Measurements from ENCODE around the gene EEF1AKMT2. TPM values are rescaled to one million over a fixed set of nuclear protein-coding genes. Genes with fewer than 3 reads are reported as not detected.
A peak's percentile ranks its signal among the peaks of the same experiment; 100 is the strongest.

EEF1AKMT2 gene
- polyA plus RNA-seq, 1 of the 3 experiments (the other 2 are of a cell fraction), result 14.0 TPM

GRCh38 chr10:124711145-124711544 is 80.5 kb downstream of the EEF1AKMT2 start (continued):
- TF ChIP-seq YY1 (IDR thresholded peaks at IDR 0.05; ENCODE audit: low read depth) (no peak), RAD21 (IDR thresholded peaks at IDR 0.05; ENCODE audit: low read length) (no peak)

DNA sequence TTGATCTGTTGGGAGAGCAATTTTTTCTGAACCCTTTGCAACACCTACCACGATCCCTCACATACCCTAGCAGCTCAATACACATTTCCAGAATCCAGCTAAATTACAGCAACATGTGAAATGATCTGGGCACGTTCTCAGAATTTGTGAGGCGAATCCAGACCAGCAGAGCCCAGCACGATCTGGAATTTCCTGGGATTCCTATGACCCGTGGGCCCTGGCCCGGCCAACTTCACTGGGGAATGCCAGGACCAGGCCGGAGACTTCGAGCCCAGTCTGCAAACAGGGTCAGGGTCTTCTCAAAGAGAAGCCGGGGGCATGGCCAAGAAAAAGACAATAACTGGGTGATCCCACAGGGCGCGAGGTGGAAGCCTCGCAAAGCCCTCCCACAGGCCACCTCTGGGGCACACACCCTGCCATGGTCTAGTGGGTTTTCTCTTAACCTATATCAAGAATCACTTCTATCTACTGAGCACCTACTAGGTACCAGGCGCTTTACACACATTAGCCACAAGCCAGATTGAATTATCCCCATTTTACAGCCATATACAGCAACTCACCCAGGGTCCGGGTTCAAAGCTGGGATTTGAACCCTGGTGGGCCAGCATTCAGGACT is 81.3 kb downstream of the EEF1AKMT2 start:
- H3K9me2 ChIP-seq, result no peaks in the 10 kb centered on the region
- no peak overlapping the region for H3K4me2 ChIP-seq
- H3K79me2 ChIP-seq (ENCODE audit: insufficient read depth), result no peaks in the 10 kb centered on the region; the same call in none of the 2 replicates
- no peak overlapping the region for H3K9ac ChIP-seq
- H4K20me1 ChIP-seq (ENCODE audit: insufficient read depth), result peaks cover 3% of the 10 kb centered on the region; the same call in 1 of the 2 replicates
- no peaks in the 10 kb centered on the region for H3K27me3 ChIP-seq (ENCODE audit: insufficient read depth)
- H3K4me1 ChIP-seq (ENCODE audit: control insufficient read depth in 1 of 2, insufficient read depth in 2 of 2, low read depth in 1 of 2, low read length in 1 of 2), result peaks cover 0 to 47% of the 10 kb centered on the region in 2 experiments; a peak in 3 of 4 replicates
- 83% methylated on average over 8 of the region's 14 CpGs for WGBS (ENCODE audit: low lambda C conversion rate)
- H3K36me3 ChIP-seq (replicated peaks in 1 of 2; ENCODE audit: control insufficient read depth in 1 of 2, insufficient read depth in 2 of 2, low read length in 1 of 2), result peaks cover 0 to 7% of the 10 kb centered on the region in 2 experiments
- H3K4me3 ChIP-seq (ENCODE audit: low read depth in 2 of 2, low read length in 1 of 2), result no peak overlapping the region
- no peak overlapping the region for H2AFZ ChIP-seq (ENCODE audit: low read depth)
- no peaks in the 10 kb centered on the region for H3F3A ChIP-seq (replicated peaks; ENCODE audit: insufficient read depth)
- CTCF ChIA-PET, result interaction anchor here (1.1 to 2.1 kb wide), 3 partner anchors 31 to 62 kb away, joined by 4 to 11 read pairs (median 8); no protein-coding TSS in a partner anchor
- no peaks in the 10 kb centered on the region for H3K9me3 ChIP-seq
- no peak for DNase-seq
- POLR2A ChIA-PET, result no interaction called here
- TF ChIP-seq FOXJ3 (CRISPR knock-in tag; IDR thresholded peaks at IDR 0.05) (no peak), PBX3 (IDR thresholded peaks at IDR 0.05) (no peak), TAF1 (IDR thresholded peaks at IDR 0.05; ENCODE audit: borderline replicate concordance, low read depth, low read length) (no peak), RFX5 (IDR thresholded peaks at IDR 0.05; ENCODE audit: low read length) (no peak), JUND (IDR thresholded peaks at IDR 0.05) (no peak)
- TF ChIP-seq, protein P1, sequence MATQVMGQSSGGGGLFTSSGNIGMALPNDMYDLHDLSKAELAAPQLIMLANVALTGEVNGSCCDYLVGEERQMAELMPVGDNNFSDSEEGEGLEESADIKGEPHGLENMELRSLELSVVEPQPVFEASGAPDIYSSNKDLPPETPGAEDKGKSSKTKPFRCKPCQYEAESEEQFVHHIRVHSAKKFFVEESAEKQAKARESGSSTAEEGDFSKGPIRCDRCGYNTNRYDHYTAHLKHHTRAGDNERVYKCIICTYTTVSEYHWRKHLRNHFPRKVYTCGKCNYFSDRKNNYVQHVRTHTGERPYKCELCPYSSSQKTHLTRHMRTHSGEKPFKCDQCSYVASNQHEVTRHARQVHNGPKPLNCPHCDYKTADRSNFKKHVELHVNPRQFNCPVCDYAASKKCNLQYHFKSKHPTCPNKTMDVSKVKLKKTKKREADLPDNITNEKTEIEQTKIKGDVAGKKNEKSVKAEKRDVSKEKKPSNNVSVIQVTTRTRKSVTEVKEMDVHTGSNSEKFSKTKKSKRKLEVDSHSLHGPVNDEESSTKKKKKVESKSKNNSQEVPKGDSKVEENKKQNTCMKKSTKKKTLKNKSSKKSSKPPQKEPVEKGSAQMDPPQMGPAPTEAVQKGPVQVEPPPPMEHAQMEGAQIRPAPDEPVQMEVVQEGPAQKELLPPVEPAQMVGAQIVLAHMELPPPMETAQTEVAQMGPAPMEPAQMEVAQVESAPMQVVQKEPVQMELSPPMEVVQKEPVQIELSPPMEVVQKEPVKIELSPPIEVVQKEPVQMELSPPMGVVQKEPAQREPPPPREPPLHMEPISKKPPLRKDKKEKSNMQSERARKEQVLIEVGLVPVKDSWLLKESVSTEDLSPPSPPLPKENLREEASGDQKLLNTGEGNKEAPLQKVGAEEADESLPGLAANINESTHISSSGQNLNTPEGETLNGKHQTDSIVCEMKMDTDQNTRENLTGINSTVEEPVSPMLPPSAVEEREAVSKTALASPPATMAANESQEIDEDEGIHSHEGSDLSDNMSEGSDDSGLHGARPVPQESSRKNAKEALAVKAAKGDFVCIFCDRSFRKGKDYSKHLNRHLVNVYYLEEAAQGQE (IDR thresholded peaks at IDR 0.05; ENCODE audit: low read depth, low read length), result no peak
- TF ChIP-seq, protein P2, sequence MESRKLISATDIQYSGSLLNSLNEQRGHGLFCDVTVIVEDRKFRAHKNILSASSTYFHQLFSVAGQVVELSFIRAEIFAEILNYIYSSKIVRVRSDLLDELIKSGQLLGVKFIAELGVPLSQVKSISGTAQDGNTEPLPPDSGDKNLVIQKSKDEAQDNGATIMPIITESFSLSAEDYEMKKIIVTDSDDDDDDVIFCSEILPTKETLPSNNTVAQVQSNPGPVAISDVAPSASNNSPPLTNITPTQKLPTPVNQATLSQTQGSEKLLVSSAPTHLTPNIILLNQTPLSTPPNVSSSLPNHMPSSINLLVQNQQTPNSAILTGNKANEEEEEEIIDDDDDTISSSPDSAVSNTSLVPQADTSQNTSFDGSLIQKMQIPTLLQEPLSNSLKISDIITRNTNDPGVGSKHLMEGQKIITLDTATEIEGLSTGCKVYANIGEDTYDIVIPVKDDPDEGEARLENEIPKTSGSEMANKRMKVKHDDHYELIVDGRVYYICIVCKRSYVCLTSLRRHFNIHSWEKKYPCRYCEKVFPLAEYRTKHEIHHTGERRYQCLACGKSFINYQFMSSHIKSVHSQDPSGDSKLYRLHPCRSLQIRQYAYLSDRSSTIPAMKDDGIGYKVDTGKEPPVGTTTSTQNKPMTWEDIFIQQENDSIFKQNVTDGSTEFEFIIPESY (IDR thresholded peaks at IDR 0.05; ENCODE audit: borderline replicate concordance, low read depth), result no peak
- H3K27ac ChIP-seq (ENCODE audit: low read depth in 2 of 2, low read length in 1 of 2), result peak overlapping the region in 1 of 2 experiments; percentile 90; a peak in 1 of 4 replicates

All from SK-N-SH (cell line).